ENCODE data around the gene APOL4. TPM values are rescaled to one million over a fixed set of nuclear protein-coding genes. Genes with fewer than 3 reads are reported as not detected.

APOL4 gene
- total RNA-seq, 1 experiment from 2014 or later = 0.31 TPM

DNA sequence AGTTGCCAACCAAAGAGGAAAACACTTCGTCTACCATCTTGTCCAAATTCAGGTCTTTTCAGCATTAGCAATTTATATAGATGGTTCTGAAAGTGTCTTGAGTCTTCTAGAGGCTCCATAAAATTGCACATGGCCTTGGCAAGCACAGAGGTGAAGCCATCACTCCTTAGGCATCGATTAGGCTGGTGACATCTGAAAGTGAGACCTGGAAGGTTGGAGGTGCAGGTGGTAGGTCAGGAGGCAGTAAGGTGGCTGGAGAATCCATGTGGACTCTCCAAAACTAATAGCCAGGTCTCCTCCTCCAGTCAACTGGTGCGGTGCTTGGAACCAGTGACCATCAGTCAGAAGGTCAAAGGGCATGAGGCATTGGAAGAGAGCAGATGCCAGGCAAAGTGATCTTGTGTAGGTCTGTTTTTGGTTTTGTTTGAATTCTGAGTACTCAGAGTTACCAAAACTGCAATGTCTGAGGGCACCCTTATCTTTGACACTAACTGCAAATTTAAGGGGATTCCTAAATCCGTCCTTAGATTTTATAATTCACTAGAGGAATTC is 44.3 kb upstream of the APOL4 start (continued):
- TF ChIP-seq, protein P1, sequence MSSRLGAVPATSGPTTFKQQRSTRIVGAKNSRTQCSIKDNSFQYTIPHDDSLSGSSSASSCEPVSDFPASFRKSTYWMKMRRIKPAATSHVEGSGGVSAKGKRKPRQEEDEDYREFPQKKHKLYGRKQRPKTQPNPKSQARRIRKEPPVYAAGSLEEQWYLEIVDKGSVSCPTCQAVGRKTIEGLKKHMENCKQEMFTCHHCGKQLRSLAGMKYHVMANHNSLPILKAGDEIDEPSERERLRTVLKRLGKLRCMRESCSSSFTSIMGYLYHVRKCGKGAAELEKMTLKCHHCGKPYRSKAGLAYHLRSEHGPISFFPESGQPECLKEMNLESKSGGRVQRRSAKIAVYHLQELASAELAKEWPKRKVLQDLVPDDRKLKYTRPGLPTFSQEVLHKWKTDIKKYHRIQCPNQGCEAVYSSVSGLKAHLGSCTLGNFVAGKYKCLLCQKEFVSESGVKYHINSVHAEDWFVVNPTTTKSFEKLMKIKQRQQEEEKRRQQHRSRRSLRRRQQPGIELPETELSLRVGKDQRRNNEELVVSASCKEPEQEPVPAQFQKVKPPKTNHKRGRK (CRISPR knock-in tag; IDR thresholded peaks at IDR 0.05; ENCODE audit: borderline replicate concordance) = no peak
- TF ChIP-seq, protein P2, sequence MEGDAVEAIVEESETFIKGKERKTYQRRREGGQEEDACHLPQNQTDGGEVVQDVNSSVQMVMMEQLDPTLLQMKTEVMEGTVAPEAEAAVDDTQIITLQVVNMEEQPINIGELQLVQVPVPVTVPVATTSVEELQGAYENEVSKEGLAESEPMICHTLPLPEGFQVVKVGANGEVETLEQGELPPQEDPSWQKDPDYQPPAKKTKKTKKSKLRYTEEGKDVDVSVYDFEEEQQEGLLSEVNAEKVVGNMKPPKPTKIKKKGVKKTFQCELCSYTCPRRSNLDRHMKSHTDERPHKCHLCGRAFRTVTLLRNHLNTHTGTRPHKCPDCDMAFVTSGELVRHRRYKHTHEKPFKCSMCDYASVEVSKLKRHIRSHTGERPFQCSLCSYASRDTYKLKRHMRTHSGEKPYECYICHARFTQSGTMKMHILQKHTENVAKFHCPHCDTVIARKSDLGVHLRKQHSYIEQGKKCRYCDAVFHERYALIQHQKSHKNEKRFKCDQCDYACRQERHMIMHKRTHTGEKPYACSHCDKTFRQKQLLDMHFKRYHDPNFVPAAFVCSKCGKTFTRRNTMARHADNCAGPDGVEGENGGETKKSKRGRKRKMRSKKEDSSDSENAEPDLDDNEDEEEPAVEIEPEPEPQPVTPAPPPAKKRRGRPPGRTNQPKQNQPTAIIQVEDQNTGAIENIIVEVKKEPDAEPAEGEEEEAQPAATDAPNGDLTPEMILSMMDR (IDR thresholded peaks at IDR 0.05) = no peak
- TF ChIP-seq ATF1 (CRISPR knock-in tag; IDR thresholded peaks at IDR 0.05) = no peak
- TF ChIP-seq, protein P3, sequence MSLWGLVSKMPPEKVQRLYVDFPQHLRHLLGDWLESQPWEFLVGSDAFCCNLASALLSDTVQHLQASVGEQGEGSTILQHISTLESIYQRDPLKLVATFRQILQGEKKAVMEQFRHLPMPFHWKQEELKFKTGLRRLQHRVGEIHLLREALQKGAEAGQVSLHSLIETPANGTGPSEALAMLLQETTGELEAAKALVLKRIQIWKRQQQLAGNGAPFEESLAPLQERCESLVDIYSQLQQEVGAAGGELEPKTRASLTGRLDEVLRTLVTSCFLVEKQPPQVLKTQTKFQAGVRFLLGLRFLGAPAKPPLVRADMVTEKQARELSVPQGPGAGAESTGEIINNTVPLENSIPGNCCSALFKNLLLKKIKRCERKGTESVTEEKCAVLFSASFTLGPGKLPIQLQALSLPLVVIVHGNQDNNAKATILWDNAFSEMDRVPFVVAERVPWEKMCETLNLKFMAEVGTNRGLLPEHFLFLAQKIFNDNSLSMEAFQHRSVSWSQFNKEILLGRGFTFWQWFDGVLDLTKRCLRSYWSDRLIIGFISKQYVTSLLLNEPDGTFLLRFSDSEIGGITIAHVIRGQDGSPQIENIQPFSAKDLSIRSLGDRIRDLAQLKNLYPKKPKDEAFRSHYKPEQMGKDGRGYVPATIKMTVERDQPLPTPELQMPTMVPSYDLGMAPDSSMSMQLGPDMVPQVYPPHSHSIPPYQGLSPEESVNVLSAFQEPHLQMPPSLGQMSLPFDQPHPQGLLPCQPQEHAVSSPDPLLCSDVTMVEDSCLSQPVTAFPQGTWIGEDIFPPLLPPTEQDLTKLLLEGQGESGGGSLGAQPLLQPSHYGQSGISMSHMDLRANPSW (CRISPR knock-in tag; conservative IDR thresholded peaks at IDR 0.05; ENCODE audit: low read depth) = no peak
- TF ChIP-seq RELA (CRISPR knock-in tag; IDR thresholded peaks at IDR 0.05; ENCODE audit: borderline replicate concordance) = no peak
- TF ChIP-seq, protein P4, sequence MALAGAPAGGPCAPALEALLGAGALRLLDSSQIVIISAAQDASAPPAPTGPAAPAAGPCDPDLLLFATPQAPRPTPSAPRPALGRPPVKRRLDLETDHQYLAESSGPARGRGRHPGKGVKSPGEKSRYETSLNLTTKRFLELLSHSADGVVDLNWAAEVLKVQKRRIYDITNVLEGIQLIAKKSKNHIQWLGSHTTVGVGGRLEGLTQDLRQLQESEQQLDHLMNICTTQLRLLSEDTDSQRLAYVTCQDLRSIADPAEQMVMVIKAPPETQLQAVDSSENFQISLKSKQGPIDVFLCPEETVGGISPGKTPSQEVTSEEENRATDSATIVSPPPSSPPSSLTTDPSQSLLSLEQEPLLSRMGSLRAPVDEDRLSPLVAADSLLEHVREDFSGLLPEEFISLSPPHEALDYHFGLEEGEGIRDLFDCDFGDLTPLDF (CRISPR knock-in tag; IDR thresholded peaks at IDR 0.05) = no peak
- TF ChIP-seq, protein P5, sequence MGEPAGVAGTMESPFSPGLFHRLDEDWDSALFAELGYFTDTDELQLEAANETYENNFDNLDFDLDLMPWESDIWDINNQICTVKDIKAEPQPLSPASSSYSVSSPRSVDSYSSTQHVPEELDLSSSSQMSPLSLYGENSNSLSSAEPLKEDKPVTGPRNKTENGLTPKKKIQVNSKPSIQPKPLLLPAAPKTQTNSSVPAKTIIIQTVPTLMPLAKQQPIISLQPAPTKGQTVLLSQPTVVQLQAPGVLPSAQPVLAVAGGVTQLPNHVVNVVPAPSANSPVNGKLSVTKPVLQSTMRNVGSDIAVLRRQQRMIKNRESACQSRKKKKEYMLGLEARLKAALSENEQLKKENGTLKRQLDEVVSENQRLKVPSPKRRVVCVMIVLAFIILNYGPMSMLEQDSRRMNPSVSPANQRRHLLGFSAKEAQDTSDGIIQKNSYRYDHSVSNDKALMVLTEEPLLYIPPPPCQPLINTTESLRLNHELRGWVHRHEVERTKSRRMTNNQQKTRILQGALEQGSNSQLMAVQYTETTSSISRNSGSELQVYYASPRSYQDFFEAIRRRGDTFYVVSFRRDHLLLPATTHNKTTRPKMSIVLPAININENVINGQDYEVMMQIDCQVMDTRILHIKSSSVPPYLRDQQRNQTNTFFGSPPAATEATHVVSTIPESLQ (CRISPR knock-in tag; IDR thresholded peaks at IDR 0.05) = no peak
- TF ChIP-seq CREM (CRISPR knock-in tag; IDR thresholded peaks at IDR 0.05) = no peak
- TF ChIP-seq, protein P6, sequence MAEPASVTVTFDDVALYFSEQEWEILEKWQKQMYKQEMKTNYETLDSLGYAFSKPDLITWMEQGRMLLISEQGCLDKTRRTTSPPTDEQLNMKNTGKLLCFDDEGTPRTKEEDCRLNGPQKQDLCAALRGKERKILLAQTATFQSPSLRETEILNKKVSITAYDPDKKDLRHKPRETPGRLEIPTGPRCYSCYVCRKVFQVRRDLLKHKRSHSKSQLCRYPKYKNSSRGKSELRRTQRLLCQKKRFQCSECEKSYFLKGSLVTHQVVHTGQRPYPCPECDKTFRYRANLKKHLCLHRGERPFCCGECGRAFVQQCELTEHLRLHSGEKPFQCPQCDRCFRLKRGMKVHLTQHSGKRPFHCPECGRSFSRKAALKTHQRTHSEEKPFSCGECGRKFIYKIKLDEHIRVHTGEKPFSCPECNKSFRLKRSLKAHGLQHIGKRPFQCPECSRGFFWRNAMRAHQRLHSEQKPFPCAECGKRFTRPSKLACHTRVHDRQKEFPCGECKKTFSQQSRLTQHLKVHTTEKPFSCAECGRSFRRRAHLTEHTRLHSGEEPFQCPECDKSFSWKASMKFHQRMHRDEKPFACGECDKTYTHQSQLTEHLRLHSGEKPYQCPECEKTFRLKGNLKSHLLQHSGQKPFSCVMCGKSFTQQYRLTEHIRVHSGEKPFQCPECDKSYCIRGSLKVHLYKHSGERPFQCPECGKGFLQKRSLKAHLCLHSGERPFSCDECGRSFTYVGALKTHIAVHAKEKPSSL (CRISPR knock-in tag; conservative IDR thresholded peaks at IDR 0.05) = no peak
- no peak for TF ChIP-seq ZNF138 (CRISPR knock-in tag; conservative IDR thresholded peaks at IDR 0.05)

DNA sequence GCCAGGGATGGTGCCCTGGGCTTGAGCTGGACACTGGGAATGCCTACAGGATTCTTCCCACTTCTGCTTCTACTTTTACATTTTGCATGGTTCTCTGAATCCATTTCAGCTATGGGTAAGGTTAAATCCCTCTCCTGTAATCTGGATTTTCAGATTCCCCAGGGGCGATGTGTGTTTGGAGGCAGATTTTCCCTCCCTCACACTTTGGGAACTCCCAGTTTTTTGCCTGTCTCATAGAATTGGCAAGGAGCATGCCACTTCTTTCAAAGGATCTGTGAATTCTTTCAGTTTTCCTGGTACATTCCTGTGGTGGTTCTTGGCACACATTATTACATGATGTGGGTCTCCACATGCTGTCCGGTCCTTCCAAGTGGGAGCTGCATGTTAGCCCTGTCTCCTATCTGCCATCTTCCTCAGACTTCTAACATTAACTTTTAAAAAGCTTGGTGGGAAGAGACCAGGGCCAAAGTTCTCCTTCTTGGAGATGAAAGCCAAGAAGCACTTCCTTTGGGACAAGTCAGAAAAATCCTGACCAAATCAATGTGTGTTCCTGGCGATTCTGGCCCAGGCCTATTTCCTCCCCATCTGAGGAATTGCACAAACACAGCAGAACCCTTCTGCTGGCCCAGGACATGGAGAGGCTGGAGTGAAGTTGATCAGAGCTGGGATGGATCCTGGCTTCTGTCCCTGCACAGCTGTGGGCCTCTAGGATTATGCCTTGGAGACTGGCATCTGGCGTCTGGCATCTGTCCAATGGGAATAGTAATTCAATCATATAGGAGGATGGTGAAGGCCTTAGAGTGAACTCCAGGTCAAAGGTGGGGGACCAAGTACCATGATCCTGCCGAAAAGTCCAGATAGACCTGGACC is 43.1 kb upstream of the APOL4 start:
- H3K4me1 Mint-ChIP-seq = peaks cover 4% of the 10 kb centered on the region
- H3K9me3 Mint-ChIP-seq = peaks cover 42% of the 10 kb centered on the region
- peaks cover 18% of the 10 kb centered on the region for H3K36me3 Mint-ChIP-seq
- CTCF ChIA-PET = interaction anchor here (0.8 kb wide), 1 partner anchor 40 kb away, joined by 3 read pairs; no protein-coding TSS in a partner anchor
- ATAC-seq (no peak), DNase-seq (ENCODE audit: low spot score) (no peak)
- TF ChIP-seq, protein P4 (CRISPR knock-in tag; IDR thresholded peaks at IDR 0.05) = no peak
- TF ChIP-seq, protein P7, sequence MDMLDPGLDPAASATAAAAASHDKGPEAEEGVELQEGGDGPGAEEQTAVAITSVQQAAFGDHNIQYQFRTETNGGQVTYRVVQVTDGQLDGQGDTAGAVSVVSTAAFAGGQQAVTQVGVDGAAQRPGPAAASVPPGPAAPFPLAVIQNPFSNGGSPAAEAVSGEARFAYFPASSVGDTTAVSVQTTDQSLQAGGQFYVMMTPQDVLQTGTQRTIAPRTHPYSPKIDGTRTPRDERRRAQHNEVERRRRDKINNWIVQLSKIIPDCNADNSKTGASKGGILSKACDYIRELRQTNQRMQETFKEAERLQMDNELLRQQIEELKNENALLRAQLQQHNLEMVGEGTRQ (CRISPR knock-in tag; IDR thresholded peaks at IDR 0.05) = no peak
- TF ChIP-seq KAT7 (CRISPR knock-in tag; IDR thresholded peaks at IDR 0.05; ENCODE audit: borderline replicate concordance) = no peak
- TF ChIP-seq, protein P8, sequence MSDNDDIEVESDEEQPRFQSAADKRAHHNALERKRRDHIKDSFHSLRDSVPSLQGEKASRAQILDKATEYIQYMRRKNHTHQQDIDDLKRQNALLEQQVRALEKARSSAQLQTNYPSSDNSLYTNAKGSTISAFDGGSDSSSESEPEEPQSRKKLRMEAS (CRISPR knock-in tag; IDR thresholded peaks at IDR 0.05) = no peak
- TF ChIP-seq FOXK1 (CRISPR knock-in tag; IDR thresholded peaks at IDR 0.05) = no peak
- H3K27ac Mint-ChIP-seq = no peak overlapping the region
- peaks cover 10% of the 10 kb centered on the region for H3K27me3 Mint-ChIP-seq (ENCODE audit: low read depth)
- POLR2A ChIA-PET = interaction anchor here (0.6 kb wide), 1 partner anchor 490 kb away, joined by 5 read pairs; no protein-coding TSS in a partner anchor
- H3K4me3 Mint-ChIP-seq = no peak overlapping the region

Measured in WTC11 (cell line).